Chondrocyte (in vitro differentiated cells): Measurements from ENCODE around the gene PLAC8. TPM values are rescaled to one million over a fixed set of nuclear protein-coding genes. Genes with fewer than 3 reads are reported as not detected.
"Not testable (repeated sequence)": the region's sequence is repeated elsewhere in the genome, so short reads cannot be mapped to it uniquely, and the experiment has no call there.

ENCODE experiments used
- DNase-seq: peaks from one replicate; pipeline ENCODE4 v3.0.0; 2021; ENCODE audit warnings: mixed read lengths, low spot score
- H3K27ac Mint-ChIP-seq: one replicate; pipeline ENCODE4 v1.8.0; 2021; ENCODE audit warnings: mild to moderate bottlenecking, moderate library complexity, mixed read lengths; ENCODE audit not compliant: unreplicated experiment
- H3K27me3 Mint-ChIP-seq: 2 replicates; pipeline ENCODE4 v1.8.0; 2021; ENCODE audit warnings: low read depth, mixed read lengths
- H3K36me3 Mint-ChIP-seq: 2 replicates; pipeline ENCODE4 v1.8.0; 2021; ENCODE audit warnings: low read depth, mixed read lengths
- H3K4me1 Mint-ChIP-seq: 2 replicates; pipeline ENCODE4 v1.8.0; 2021; ENCODE audit warnings: low read depth, mild to moderate bottlenecking, mixed read lengths
- H3K4me3 Mint-ChIP-seq: one replicate; pipeline ENCODE4 v1.8.0; 2021; ENCODE audit warnings: mild to moderate bottlenecking, moderate library complexity, mixed read lengths; ENCODE audit not compliant: unreplicated experiment
- H3K9me3 Mint-ChIP-seq: 2 replicates; pipeline ENCODE4 v1.8.0; 2021; ENCODE audit warnings: low read depth, mixed read lengths
- CTCF ChIP-seq: fragments of 200-600 bp; sonication (generic); IDR thresholded peaks from 2 replicates; pipeline ENCODE4 v1.5.0; 2021; ENCODE audit warnings: antibody characterized with exemption, mild to moderate bottlenecking, moderate library complexity
- total RNA-seq: library from RNA; stranded (reverse); gene quantifications from 3 replicates; pipeline ENCODE4 v1.2.1, GENCODE V29; 2021

The PLAC8 gene
- total RNA-seq, 1 donor from 2014 or later, result not detected

- H3K27me3 Mint-ChIP-seq, result no peaks in the 10 kb centered on the region
- H3K36me3 Mint-ChIP-seq, result no peaks in the 10 kb centered on the region
- no peaks in the 10 kb centered on the region for H3K9me3 Mint-ChIP-seq
- no peak for TF ChIP-seq CTCF
- no peaks in the 10 kb centered on the region for H3K4me1 Mint-ChIP-seq
- H3K27ac Mint-ChIP-seq, result no peak overlapping the region
- no peak for DNase-seq
- H3K4me3 Mint-ChIP-seq, result no peak overlapping the region
Observed at GRCh38 chr4:83149865-83150652, 35.5 kb upstream of the PLAC8 start.

GRCh38 chr4:83146841-83147240 is 32.3 kb upstream of the PLAC8 start:
- H3K27me3 Mint-ChIP-seq, result no peaks in the 10 kb centered on the region
- no peak for DNase-seq
- H3K4me3 Mint-ChIP-seq, result no peak overlapping the region
- H3K4me1 Mint-ChIP-seq, result no peaks in the 10 kb centered on the region
- no peaks in the 10 kb centered on the region for H3K9me3 Mint-ChIP-seq
- H3K36me3 Mint-ChIP-seq, result no peaks in the 10 kb centered on the region
- H3K27ac Mint-ChIP-seq, result no peak overlapping the region
- TF ChIP-seq CTCF, result no peak

- H3K4me1 Mint-ChIP-seq, H3K9me3 Mint-ChIP-seq, DNase-seq, H3K4me3 Mint-ChIP-seq, H3K27ac Mint-ChIP-seq, H3K27me3 Mint-ChIP-seq, H3K36me3 Mint-ChIP-seq: not testable (repeated sequence)
Observed at GRCh38 chr4:83145776-83146175, 31.2 kb upstream of the PLAC8 start.

DNA sequence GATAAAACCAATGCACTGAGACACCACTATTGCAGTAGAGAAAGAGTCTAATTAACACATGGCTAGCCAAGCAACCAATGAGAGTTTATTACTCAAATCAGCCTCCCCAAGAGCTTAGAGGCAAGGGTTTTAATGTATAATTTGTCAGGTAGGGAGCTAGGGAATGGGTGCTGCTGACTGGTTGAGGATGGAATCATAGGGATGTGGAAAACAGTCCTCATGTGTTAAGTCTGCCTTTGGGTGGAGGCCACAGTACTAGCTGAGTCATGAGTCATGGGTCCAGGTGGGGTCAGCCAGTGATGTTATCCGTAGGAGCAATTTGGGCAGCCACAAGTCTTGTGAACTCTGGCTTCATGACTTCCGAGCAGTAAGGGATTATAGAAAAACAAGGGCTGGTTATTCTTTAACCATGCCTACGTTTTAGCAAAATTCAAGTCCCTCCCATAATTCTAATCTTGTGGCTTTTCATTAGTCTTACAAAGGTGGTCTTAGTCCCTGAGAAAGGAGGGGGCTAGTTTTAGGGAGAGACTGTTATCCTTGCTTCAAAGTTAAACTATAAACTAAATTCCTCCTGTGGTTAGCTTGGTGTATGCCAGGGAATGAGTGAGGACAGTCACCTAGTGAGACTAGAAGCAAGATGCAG is 25.1 kb upstream of the PLAC8 start:
- TF ChIP-seq CTCF, result no peak
- no peak overlapping the region for H3K27ac Mint-ChIP-seq
- no peak for DNase-seq
- no peaks in the 10 kb centered on the region for H3K4me1 Mint-ChIP-seq
- peaks cover 6% of the 10 kb centered on the region for H3K36me3 Mint-ChIP-seq
- H3K4me3 Mint-ChIP-seq, result no peak overlapping the region
- H3K27me3 Mint-ChIP-seq, result no peaks in the 10 kb centered on the region
- H3K9me3 Mint-ChIP-seq, result peaks cover 27% of the 10 kb centered on the region

- H3K9me3 Mint-ChIP-seq, result peaks cover 31% of the 10 kb centered on the region
- no peak for TF ChIP-seq CTCF
- H3K27ac Mint-ChIP-seq, result no peak overlapping the region
- H3K27me3 Mint-ChIP-seq, result no peaks in the 10 kb centered on the region
- no peak for DNase-seq
- no peak overlapping the region for H3K4me3 Mint-ChIP-seq
- peaks cover 6% of the 10 kb centered on the region for H3K36me3 Mint-ChIP-seq
- H3K4me1 Mint-ChIP-seq, result no peaks in the 10 kb centered on the region
Observed at GRCh38 chr4:83138946-83139345, 24.4 kb upstream of the PLAC8 start.
